ENCODE results near the gene STXBP4. TPM values are rescaled to one million over a fixed set of nuclear protein-coding genes. Genes with fewer than 3 reads are reported as not detected.

Gene STXBP4
- total RNA-seq, 2 experiments from 2014 or later: 5.1 to 5.4 TPM

- intact Hi-C loops (cut with DNase I, micrococcal nuclease): no loop called here
- CTCF ChIA-PET: interaction anchor here (1.6 kb wide), 1 partner anchor 16 kb away, joined by 4 read pairs; no protein-coding TSS in a partner anchor
Observed at GRCh38 chr17:55067697-55068439, 99.3 kb downstream of the STXBP4 start.

GRCh38 chr17:55068862-55069811 lies 100.6 kb downstream of the STXBP4 start:
- Histone ChIP-seq H3K36me3 (ENCODE audit: insufficient read depth, low read length) (no peaks in the 10 kb centered on the region), H3K4me3 (ENCODE audit: low read length) (no peak overlapping the region), H3K27me3 (ENCODE audit: control insufficient read depth in 1 of 2, insufficient read depth in 2 of 2, low read length in 2 of 2) (no peaks in the 10 kb centered on the region), H3K9me3 (ENCODE audit: control insufficient read depth in 1 of 2, insufficient read depth in 1 of 2, low read length in 2 of 2) (no peaks in the 10 kb centered on the region), H3K4me1 (ENCODE audit: insufficient read depth, low read length) (peaks cover 8% of the 10 kb centered on the region), H3K27ac (ENCODE audit: low read depth in 1 of 2, low read length in 2 of 2) (no peak overlapping the region)
- TF ChIP-seq CTCF (IDR thresholded peaks at IDR 0.05): no peak
- peaks cover 17% of the 10 kb centered on the region for H3K4me1 Mint-ChIP-seq (ENCODE audit: low read depth)
- intact Hi-C loops (cut with DNase I, micrococcal nuclease): no loop called here
- no peak for ATAC-seq (ENCODE audit: poor library complexity)
- ChIA-PET POLR2A (no interaction called here), CTCF (no interaction called here)
- no peaks in the 10 kb centered on the region for H3K27me3 Mint-ChIP-seq
- no peak for DNase-seq
- H3K9me3 Mint-ChIP-seq: no peaks in the 10 kb centered on the region
- no peak overlapping the region for H3K27ac Mint-ChIP-seq
- H3K36me3 Mint-ChIP-seq (ENCODE audit: low read depth): peaks cover 7% of the 10 kb centered on the region
- H3K4me3 Mint-ChIP-seq: no peak overlapping the region

More at GRCh38 chr17:55067697-55068439, 99.3 kb downstream of the STXBP4 start:
- H3K27me3 ChIP-seq (ENCODE audit: control insufficient read depth in 1 of 2, insufficient read depth in 2 of 2, low read length in 2 of 2): no peaks in the 10 kb centered on the region
- no peak for ATAC-seq (ENCODE audit: poor library complexity)
- H3K9me3 Mint-ChIP-seq: no peaks in the 10 kb centered on the region
- H3K27ac Mint-ChIP-seq: no peak overlapping the region
- H3K36me3 Mint-ChIP-seq (ENCODE audit: low read depth): peaks cover under 1% of the 10 kb centered on the region
- DNase-seq: no peak
- POLR2A ChIA-PET: no interaction called here
- TF ChIP-seq CTCF (IDR thresholded peaks at IDR 0.05): no peak
- no peaks in the 10 kb centered on the region for H3K9me3 ChIP-seq (ENCODE audit: control insufficient read depth in 1 of 2, insufficient read depth in 1 of 2, low read length in 2 of 2)
- H3K4me1 Mint-ChIP-seq (ENCODE audit: low read depth): peaks cover 12% of the 10 kb centered on the region
- no peak overlapping the region for H3K4me3 ChIP-seq (ENCODE audit: low read length)
- H3K4me3 Mint-ChIP-seq: no peak overlapping the region
- no peaks in the 10 kb centered on the region for H3K36me3 ChIP-seq (ENCODE audit: insufficient read depth, low read length)
- H3K27me3 Mint-ChIP-seq: no peaks in the 10 kb centered on the region
- peaks cover 2% of the 10 kb centered on the region for H3K4me1 ChIP-seq (ENCODE audit: insufficient read depth, low read length)
- H3K27ac ChIP-seq (ENCODE audit: low read depth in 1 of 2, low read length in 2 of 2): no peak overlapping the region

- H3K27me3 Mint-ChIP-seq: no peaks in the 10 kb centered on the region
- no peak overlapping the region for H3K4me3 ChIP-seq (ENCODE audit: low read length)
- CTCF ChIA-PET: no interaction called here
- H3K36me3 ChIP-seq (ENCODE audit: insufficient read depth, low read length): no peaks in the 10 kb centered on the region
- H3K9me3 Mint-ChIP-seq: no peaks in the 10 kb centered on the region
- peaks cover 17% of the 10 kb centered on the region for H3K4me1 Mint-ChIP-seq (ENCODE audit: low read depth)
- no peak for DNase-seq
- H3K27me3 ChIP-seq (ENCODE audit: control insufficient read depth in 1 of 2, insufficient read depth in 2 of 2, low read length in 2 of 2): no peaks in the 10 kb centered on the region
- POLR2A ChIA-PET: no interaction called here
- H3K4me1 ChIP-seq (ENCODE audit: insufficient read depth, low read length): peaks cover 8% of the 10 kb centered on the region
- intact Hi-C loops (cut with DNase I, micrococcal nuclease): no loop called here
- no peak overlapping the region for H3K4me3 Mint-ChIP-seq
- no peak for ATAC-seq (ENCODE audit: poor library complexity)
- no peak overlapping the region for H3K27ac Mint-ChIP-seq
- no peak for TF ChIP-seq CTCF (IDR thresholded peaks at IDR 0.05)
- H3K36me3 Mint-ChIP-seq (ENCODE audit: low read depth): peaks cover 8% of the 10 kb centered on the region
- H3K9me3 ChIP-seq (ENCODE audit: control insufficient read depth in 1 of 2, insufficient read depth in 1 of 2, low read length in 2 of 2): no peaks in the 10 kb centered on the region
- H3K27ac ChIP-seq (ENCODE audit: low read depth in 1 of 2, low read length in 2 of 2): no peak overlapping the region
Observed at GRCh38 chr17:55069983-55070529, 101.5 kb downstream of the STXBP4 start.
